Measurements from ENCODE around the gene CCDC175.

CCDC175 gene

DNA sequence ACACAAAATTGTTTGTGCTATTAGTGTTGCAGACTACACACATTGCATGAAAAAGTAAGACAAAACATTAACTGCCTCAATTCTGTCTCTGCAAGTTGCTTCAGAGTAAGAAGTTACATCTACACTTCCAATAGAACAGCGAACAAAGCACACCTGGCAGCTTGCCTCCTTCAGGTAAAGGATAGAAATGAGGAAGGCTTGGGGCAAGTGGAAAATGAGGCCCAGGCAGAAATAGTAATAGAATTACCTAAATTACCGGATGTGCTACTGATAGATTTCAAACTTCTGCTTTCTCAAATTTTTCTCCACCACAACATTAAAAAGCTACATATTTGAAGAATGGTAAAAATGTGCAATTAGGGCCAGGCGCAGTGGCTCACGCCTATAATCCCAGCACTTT lies 37.7 kb downstream of the CCDC175 start:
- DNase-seq: no peak

DNA sequence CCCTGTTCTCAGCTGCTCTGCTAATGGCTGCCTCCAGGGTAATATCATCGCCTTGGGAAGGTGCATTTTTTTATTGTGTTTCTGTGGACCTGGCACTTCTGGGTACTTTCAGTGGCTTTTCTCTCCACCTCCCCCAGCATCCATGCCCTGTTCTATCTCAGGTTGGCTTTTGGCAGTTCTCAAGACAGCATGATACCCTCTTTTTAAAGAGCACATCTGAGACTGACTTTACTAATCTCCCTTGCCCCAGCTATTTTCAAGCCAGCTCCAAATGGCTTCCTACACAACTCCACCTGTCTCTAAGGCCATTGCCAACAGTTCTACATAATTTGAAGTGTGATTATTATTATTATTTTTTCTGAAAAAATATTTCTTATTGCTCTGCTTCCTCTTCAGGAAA lies 39.1 kb downstream of the CCDC175 start:
- DNase-seq: no peak

DNA sequence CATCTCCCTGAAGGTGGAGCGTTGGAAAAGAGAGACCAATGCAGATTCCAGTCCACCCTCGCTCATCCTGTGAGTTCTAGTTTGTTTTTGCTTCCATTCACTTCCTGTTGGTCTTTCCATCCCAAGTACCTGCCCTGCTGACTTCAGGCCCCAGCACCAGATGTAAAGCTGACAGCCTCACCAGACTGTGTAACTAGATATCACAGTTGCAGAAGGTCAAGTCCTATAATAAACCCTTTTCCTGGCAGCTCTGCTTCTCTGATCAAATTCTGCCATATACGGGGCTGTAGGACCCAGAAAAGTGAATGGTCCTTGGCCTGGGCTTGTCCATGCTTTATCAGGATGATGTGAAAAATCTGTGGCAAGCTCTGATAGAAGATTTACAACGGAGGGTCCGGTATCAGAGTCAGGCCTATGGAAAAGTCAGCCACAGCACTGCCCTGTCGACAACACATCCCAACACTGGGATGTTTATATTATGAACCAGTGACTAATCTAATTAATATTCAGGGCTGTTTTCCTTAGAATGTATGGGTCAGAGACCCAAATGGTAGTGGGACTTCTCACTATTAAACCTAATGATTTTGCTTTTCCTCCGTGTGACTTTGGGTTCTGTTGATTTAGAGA lies 42.1 kb downstream of the CCDC175 start:
- DNase-seq: no peak

DNA sequence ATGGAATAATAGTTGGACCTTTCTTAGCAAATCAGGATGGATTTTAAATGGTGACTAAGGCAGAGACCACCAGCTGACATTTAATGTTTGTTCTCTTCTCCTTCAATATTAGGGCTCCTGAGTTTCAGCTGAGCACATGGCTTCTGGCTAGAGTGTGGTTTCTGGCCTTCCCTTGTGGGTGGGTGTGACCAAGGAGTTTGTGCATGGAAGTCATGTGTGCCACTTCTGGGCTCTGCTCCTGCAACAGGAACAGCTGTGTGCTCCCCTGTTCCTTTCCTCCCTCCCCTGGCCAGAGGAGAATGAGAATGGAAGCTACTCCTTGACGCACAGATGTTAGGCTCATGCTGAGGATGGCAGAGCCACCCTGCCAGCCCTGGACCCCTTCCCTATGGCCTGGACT lies 44.2 kb downstream of the CCDC175 start:
- no peak for DNase-seq

DNA sequence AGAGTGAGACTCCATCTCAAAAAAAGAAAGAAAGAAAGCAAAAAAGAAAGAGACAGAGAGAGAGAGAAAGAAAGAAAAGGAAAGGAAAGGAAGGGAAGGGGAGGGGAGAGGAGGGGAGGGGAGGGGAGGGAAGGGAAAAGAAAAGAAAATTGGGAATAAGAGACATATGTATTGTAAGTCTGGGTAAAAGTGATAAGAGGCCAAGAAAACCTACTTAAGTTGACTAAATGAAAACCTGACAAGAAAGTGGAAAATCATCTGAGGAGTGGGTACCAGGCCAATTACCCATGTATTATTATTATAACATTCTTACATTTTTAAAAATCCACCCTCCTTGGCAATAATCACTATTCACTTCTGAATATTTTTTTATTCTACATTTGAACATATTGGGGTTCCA lies 46.3 kb downstream of the CCDC175 start:
- no peak for DNase-seq

DNA sequence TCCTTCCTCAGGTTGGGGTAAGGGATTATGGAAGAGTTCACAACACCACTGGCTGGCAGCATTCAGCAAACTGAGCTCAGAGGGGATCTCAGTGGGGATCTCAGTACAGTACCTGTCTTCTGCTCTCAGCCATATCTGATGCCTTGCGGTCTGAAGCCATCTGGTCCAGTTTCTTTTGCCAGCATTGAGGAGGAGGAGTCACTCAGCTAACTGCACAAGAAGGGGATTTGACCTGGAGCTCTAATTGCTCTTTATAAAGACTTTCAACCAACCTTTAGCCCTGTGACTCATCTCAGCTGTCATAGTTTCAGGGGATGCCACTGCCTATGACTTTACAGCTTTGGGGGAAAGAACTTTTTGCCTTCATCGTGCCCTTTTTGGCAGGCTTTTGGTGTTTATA lies 47.4 kb downstream of the CCDC175 start:
- no peak for DNase-seq

DNA sequence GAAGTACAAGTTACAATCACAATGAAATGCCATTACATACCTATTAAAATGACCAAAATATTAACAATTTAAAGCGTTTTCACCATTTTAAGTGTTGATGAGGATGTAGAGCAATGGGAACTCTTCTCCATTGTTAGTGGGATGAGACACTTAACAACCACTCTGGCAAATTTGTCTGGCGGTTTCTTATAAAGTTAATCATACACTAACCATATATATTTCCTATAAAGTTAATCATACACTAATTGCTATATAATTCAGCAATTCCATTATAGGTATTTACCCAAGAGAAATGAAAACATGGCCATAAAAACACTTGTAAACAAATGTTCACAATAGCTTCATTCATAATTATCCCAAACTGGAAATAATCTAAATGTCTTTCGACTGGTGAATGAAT lies 56.4 kb downstream of the CCDC175 start:
- no peak for DNase-seq

DNA sequence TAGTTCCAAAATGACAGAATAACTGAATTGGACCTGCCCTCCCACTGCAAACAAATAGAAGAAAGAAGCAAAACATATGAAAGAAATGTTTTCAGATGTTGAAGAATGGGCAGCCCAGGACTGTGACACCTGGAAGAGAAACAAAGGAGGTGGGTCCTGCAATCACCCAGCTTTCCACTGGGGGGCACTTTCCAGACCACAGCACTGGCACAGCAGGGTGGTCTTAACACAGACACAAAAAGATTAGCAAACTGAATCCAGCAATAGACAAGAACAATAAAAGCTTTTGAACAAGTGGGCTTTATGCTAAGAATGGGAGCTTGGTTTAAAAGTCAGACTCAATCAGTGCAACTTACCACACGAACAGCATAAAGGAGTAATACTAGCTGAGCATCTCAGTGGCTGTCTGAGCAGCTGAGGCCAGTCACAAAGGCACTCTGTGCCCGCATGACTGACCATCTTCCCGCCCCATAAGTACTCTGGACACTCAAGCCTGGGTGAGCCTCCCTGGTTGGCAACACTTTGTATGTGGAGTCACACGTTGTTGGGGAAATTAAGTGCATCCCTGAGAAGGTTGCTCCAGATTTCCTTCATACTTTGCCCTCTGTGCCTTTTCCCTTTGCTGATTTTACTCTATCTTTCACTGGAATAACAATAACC lies 64.6 kb downstream of the CCDC175 start:
- DNase-seq: no peak

DNA sequence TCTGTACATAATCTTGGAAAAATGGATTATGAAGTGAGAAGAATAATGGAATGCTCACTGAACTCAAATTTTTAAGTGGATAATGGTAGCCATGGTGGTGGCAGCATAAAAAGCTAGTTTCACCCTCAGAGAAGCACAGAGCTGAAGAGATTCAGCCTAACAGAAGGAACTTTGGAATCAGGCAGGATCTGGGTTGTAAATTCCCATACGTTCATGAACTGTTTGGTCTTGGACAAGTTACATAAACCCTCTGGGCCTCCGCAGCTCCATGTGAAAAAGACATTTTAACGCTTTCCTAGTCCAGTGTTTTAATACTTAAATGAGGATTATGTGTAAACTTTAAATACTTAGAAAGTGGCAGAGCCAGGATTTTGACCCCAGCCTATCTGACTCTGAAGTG lies 65.6 kb downstream of the CCDC175 start:
- DNase-seq: no peak

DNA sequence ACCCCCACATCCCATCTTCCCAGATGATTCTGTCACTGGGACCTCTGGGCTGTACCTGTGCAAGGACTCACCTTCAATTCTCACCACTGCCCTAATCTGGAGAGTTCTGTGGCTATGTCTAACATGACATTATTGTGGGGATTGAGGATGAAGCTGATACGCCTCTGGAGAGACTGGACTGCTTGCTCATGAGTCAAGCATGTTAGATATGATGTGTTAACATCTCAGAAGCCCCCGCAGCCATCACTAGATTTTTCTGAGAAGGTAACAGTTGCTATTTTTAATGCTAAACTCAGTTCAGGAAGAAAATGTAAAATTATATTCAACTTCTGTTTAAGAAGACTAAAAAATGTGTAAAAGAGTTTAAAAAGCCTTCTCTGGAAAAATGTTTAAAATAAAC lies 66.6 kb downstream of the CCDC175 start:
- DNase-seq: no peak

DNA sequence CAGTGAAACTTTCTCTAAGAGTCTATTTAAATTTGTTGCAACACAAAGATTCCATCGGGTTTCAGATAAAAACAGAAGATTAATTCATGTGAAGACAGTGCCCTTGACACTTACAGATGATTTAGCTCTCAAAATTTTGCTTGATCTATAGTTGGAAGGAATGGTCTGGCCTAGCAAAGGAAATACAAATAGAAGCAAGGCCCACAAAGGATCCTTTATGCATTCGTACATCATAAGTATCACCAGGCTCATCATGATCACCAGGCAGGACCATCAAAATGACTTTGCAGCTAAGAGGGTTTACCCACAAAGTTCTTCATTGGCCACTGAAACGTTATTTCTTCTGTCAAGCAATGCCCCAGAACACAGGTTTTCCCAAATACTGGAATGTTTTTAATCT lies 67.5 kb downstream of the CCDC175 start:
- no peak for DNase-seq

DNA sequence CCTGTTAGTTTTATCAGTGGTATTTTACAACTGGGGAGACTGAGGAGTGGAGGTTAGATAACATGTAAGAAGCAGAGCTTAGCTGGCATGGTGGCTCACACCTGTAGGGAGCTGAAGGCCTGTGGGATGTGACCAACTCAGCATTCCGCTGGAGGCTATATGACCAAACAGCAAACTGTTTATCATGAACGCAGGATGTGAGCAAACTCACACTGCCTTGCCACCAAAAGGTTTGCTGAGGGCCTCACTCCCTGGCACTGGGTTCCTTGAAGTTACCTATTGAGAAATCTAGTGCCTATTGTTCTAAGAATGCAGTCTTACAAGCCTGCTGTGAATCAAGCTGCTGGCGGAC lies 68.9 kb downstream of the CCDC175 start:
- no peak for DNase-seq

DNA sequence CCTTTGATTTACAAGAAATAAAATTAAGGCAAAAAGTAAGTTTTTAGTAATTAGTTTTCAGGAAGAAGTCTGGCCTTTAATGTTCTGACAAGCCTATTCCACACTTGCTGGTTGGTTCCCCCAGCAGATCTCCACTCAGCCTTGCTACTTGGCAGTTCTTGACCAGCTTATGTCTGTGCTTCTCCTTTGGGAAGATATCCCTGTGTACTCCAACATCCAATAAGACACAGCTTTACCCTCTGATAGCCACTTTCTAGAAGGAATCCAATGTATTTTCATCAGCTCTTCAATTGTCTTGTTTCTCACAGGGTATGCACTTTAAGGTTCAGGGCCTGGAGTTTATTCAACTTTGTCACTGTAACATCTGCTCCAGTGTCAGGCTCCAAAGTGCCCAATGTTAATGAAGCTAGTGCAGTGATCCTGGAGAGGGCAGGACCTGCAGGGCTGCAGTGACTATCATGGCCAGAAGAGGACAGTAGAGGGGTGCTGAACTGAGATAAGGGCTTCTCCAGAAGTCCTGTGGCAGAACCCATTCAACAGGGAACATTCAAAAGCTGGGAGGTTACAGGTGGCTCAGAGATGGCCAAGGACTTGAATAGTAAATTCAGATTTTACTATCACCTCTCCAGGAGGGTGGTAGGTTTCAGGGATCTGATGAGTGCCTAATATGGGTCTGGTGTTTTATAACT lies 69.4 kb downstream of the CCDC175 start:
- DNase-seq: peak in 1 of 2 donors; percentile 34

DNA sequence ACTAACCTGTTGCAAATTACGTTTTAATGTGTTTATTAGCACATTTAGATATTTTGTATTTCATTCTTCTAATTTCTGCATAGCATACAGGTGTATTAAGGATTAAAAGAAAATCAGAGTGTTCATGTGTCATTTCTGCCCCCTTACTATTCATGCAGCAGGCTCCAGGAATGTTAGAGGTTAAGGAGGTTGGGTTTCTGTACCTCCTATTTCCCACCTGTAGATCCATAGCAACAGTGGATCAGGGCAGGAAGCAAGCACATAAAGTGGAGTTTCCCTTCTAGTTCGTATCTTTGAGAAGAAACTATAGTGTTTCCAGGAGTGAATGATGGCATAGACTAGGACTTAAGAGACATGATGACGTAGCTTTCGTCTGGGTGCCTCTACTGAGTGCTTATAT lies 73.4 kb downstream of the CCDC175 start:
- no peak for DNase-seq

DNA sequence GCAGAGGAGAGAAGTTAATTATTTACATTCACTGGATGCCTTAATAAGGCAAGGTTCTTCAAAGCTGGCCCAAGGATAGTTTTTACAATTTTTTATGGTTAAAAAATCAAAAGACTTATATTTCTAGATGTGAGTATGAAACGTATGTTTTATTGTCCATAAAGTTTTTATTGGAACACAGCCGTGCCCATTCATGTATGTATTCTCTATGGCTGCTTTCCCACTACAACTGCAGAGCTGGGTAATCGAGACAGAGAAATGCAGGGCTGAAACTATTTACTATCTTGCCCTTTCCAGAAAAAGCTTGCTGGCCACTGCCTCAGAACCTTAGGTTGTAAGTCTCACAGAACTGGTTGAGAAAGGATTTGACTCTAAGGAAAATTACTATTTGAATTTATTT lies 75.9 kb downstream of the CCDC175 start:
- DNase-seq: no peak

DNA sequence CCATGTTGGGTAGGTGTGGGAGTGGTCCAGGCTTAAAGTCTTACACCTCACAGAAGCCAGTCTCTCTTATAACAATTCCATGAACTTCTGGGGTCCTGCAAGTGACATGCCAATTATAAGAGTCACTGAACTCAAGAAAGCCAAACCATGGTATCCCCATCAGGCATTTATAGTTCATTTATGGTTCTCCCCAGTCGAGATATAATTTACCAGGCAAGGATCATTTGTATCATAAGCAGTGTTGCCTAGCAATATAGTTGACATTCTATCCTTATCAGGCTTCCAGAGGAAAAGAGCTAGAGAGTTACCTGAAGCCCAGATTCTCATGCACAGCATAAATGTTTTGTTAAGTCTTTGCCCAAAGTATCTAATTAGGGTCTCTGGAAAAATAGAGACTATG lies 84.2 kb downstream of the CCDC175 start:
- no peak for DNase-seq

DNA sequence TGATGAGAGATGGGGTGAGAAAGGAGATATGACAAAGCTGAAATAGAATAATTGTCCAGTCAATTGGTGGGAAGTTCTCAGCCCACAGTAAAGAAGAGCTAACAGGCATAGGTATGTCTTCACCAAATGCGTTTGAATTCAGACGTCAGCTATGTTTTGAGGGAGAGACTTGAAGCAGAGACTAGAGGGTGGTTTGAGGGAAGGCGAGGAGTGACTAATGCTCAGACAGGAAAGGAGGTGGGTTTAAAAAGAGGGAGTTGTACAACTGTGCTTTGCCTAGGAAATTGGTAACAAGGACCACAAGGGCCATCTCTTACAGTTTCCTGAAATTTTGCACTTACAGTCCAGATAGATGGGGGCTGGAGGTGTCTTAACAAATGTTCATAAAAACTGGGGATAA lies 85.9 kb downstream of the CCDC175 start:
- DNase-seq: no peak

DNA sequence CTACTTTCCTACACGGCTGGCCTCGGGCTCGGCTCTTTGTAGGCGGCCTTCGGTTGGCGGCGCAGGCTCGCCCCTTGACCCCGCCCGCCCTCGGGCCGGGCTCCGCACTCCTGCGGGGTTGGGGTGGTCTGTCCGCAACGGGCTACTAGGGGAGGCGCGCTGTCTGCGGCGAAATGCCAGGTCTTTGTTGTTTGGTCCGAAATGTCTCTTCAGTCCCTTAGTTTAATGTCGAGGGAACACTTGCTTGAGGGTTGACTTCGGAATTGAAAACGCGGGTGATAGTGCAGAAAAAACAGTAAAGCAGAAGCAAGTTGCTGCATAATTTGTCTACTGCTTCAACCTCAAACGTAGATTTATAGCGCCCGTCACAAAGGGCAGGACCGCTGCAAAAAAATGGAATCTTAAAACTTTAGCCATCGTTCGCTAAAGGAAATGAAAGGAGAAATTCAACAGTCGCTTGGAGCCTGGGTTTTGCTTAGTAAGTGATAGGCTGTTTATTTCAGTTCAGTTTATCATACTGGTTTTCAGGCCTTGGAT lies 91.9 kb downstream of the CCDC175 start:
- no peak for DNase-seq

DNA sequence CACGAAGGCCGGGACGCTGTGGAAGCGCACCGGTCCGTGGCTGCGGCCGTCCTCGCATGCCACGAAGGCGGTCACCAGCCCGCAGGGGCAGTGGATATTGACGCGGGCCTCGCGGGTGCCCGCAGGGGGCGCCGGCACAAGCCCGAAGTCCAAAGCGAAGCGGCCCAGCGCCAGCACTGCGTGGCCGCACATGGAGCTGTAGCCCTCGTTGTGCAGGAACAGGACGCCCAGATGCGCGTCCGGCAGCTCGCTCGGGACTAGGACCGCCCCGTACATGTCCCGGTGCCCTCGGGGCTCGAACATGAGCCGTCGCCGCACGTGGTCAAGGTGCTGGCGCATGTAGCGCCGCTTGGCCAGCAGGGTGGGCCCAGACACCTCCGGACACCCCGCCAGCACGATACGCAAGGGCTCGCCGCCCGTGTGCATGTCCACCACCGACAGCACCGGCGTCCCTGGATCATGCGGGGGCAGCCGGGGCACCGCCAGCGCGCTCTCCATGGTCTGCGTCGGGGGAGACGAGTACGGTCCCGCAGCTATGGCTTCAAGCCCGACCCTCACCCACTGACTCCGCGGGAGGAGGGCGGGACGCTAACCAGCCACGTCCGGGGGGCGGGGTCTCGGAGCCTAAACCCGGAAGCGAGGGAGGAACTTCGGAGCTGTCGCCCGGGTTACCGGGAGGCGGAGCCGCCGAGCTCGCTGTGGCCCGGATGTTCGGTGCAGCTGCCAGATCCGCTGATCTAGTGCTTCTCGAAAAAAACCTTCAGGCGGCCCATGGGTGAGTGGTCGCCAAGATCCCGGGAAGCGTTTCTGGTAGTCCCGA lies 92.6 kb downstream of the CCDC175 start, which contains the start of the genes JKAMP and L3HYPDH:
Gene JKAMP (plus strand): TSS at position 699 of the 820 bp plus-strand sequence. CDS start 73 bp downstream, at position 772.
Gene L3HYPDH (minus strand): TSS at position 590 of the 820 bp plus-strand sequence. CDS start 92 bp downstream, at position 498.
- peak; percentile 99 for DNase-seq

DNA sequence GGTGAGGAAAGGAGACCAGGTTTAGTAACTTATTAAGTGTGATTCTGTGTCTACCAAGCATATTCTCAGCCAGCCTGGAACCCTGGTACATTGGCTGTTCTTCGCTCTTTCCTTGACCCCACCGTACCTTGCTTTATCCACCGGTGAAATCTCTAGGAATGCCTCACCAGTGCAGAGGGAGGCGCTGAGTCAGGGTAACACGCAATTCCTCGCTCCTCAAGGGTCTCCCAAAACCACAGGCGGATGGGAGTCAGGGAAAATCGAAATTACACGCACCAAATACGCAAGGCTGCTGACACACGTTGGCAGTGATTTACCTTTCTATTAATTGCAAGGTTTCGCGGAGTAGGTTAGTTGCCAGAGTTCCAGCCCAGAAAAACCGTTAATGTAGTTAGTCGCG lies 93.2 kb downstream of the CCDC175 start:
- DNase-seq: no peak

DNA sequence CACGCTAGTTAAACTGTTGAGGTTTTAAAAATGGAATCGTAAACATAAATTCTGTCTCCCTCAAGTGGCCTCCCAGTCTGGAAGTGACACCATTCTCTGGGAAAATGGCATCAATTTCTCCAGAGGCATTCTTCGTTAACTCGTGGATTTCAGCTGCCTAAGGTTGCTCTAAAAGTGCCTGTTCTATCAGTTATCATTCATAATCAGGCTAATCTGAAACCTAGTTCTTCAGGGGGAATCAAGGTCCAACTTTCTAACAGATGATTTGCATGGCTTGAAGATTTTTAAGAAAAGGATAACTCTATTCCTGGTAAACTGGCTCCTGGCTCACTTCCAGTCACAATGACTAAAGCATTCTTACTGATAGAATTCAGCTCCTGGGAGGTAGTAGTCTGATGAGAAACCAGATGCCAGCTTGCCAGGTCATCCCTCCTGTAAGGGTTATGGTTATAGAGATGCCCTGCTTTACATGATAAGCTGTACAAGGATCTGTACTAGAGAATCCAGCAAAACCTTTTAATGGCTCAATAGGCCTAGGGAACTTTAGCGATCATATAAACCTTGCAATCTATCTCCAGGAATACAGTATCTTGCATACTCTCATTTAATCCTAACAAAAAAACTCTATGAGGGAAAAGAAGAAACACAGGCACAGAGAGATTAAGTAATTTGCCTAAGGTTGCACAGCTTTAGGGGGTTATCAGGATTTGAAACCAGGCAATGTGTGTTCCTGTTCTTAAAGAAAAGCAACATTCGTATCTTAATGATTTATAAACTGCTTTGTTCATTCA lies 93.9 kb downstream of the CCDC175 start:
- no peak for DNase-seq

DNA sequence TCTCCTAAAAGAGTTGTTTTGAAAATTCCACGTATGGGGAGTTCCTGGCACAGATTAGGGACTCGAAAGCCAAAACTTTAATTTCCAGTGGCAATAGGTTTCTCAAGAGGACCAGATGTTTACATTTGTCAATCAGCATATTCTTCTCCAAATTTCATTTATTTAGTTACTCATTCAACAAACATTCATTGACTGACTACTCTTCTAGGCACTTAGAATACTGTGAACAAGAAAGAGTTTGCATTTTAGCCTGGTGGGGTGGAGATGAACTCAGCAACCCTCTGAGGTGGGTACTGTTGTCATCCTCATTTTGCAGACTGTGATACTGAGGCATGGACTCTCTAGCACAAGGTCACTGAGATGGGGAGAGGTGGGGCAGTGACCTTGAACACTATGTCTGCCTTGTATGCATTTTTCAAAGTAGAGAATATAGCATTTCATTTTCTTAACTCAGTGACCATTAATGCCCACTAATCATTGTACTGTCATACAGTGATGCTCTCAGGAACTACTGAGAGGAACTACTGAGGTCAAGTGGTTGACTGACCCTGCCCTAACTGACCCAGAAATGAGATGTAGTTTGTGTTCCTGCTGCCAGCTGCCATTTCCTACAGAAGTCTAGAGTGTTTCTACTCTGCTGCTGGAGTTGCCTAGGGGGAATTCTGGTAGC lies 94.6 kb downstream of the CCDC175 start:
- no peak for DNase-seq

All from activated CD4-positive, alpha-beta T cell treated with anti-CD3 and anti-CD28 coated beads for 4 hours (primary cell).